Measurements from ENCODE around the gene EPHB1.

Gene EPHB1

GRCh38 chr3:134911586-134912548 lies 116.8 kb downstream of the EPHB1 start:
- no peak for DNase-seq (ENCODE audit: low spot score)

GRCh38 chr3:134916276-134916961 lies 121.4 kb downstream of the EPHB1 start:
- DNase-seq (ENCODE audit: low spot score): no peak

GRCh38 chr3:134917631-134918030 lies 122.6 kb downstream of the EPHB1 start:
- no peak for DNase-seq (ENCODE audit: low spot score)

- DNase-seq (ENCODE audit: low spot score): no peak
These were observed 123.4 kb downstream of the EPHB1 start for GRCh38 chr3:134918441-134918840.

GRCh38 chr3:134922101-134922500 lies 127.0 kb downstream of the EPHB1 start:
- no peak for DNase-seq (ENCODE audit: low spot score)

GRCh38 chr3:134922866-134923265 lies 127.8 kb downstream of the EPHB1 start:
- DNase-seq (ENCODE audit: low spot score): no peak

GRCh38 chr3:134923286-134923685 lies 128.2 kb downstream of the EPHB1 start:
- DNase-seq (ENCODE audit: low spot score): no peak

- DNase-seq (ENCODE audit: low spot score): no peak
These were observed 132.5 kb downstream of the EPHB1 start for GRCh38 chr3:134927599-134927998.

- DNase-seq (ENCODE audit: low spot score): no peak
These were observed 133.3 kb downstream of the EPHB1 start for GRCh38 chr3:134928392-134928791.

GRCh38 chr3:134928819-134929218 lies 133.8 kb downstream of the EPHB1 start:
- no peak for DNase-seq (ENCODE audit: low spot score)

- no peak for DNase-seq (ENCODE audit: low spot score)
These were observed 134.9 kb downstream of the EPHB1 start for GRCh38 chr3:134929976-134930375.

- no peak for DNase-seq (ENCODE audit: low spot score)
These were observed 136.2 kb downstream of the EPHB1 start for GRCh38 chr3:134931045-134931785.

- DNase-seq (ENCODE audit: low spot score): no peak
These were observed 137.0 kb downstream of the EPHB1 start for GRCh38 chr3:134932035-134932434.

GRCh38 chr3:134933997-134934396 lies 138.9 kb downstream of the EPHB1 start:
- DNase-seq (ENCODE audit: low spot score): no peak

- DNase-seq (ENCODE audit: low spot score): no peak
These were observed 139.9 kb downstream of the EPHB1 start for GRCh38 chr3:134934933-134935332.

GRCh38 chr3:134937256-134938028 lies 142.4 kb downstream of the EPHB1 start:
- DNase-seq (ENCODE audit: low spot score): no peak

GRCh38 chr3:134938029-134938525 lies 143.0 kb downstream of the EPHB1 start:
- no peak for DNase-seq (ENCODE audit: low spot score)

GRCh38 chr3:134939978-134940377 lies 144.9 kb downstream of the EPHB1 start:
- no peak for DNase-seq (ENCODE audit: low spot score)

- no peak for DNase-seq (ENCODE audit: low spot score)
These were observed 146.8 kb downstream of the EPHB1 start for GRCh38 chr3:134941820-134942219.

- no peak for DNase-seq (ENCODE audit: low spot score)
These were observed 149.4 kb downstream of the EPHB1 start for GRCh38 chr3:134944429-134944828.

GRCh38 chr3:134949150-134949549 lies 154.1 kb downstream of the EPHB1 start:
- no peak for DNase-seq (ENCODE audit: low spot score)

GRCh38 chr3:134952371-134952770 lies 157.3 kb downstream of the EPHB1 start:
- DNase-seq (ENCODE audit: low spot score): no peak

Data from GM03348 (cell line).